Effector CD8-positive, alpha-beta T cell (primary cell): ENCODE data around the gene POLR2J.
"Not testable (repeated sequence)": the region's sequence is repeated elsewhere in the genome, so short reads cannot be mapped to it uniquely, and the experiment has no call there.

Experiments
- DNase-seq: peaks from one replicate; lab custom pipeline; 2025; lab: John Stamatoyannopoulos, UW

POLR2J gene

GRCh38 chr7:102494473-102495149, 15.9 kb upstream of the POLR2J start:
- not testable (repeated sequence) for DNase-seq

GRCh38 chr7:102494026-102494425, 15.3 kb upstream of the POLR2J start:
- not testable (repeated sequence) for DNase-seq

GRCh38 chr7:102493220-102493935, 14.7 kb upstream of the POLR2J start:
- DNase-seq, result not testable (repeated sequence)

- not testable (repeated sequence) for DNase-seq
Measured at GRCh38 chr7:102490529-102491075, 11.9 kb upstream of the POLR2J start.

- DNase-seq, result not testable (repeated sequence)
Measured at GRCh38 chr7:102484317-102484716, 5.6 kb upstream of the POLR2J start.

GRCh38 chr7:102481962-102482361, 3.2 kb upstream of the POLR2J start:
- not testable (repeated sequence) for DNase-seq

GRCh38 chr7:102479982-102480637, 1.4 kb upstream of the POLR2J start:
- DNase-seq, result not testable (repeated sequence)

- not testable (repeated sequence) for DNase-seq
Measured at GRCh38 chr7:102479209-102479584, 475 bp upstream of the POLR2J start.

- not testable (repeated sequence) for DNase-seq
Measured at GRCh38 chr7:102474736-102475435, 3.8 kb downstream of the POLR2J start.

GRCh38 chr7:102474116-102474515, 4.6 kb downstream of the POLR2J start:
- DNase-seq, result not testable (repeated sequence)

GRCh38 chr7:102473271-102473991, 5.3 kb downstream of the POLR2J start:
- DNase-seq, result no peak

GRCh38 chr7:102472126-102473041, 6.3 kb downstream of the POLR2J start:
- DNase-seq, result no peak

GRCh38 chr7:102471791-102472125, 7.0 kb downstream of the POLR2J start:
- no peak for DNase-seq

- DNase-seq, result no peak
Measured at GRCh38 chr7:102469972-102470825, 8.5 kb downstream of the POLR2J start.

- DNase-seq, result no peak
Measured at GRCh38 chr7:102469351-102469971, 9.3 kb downstream of the POLR2J start.

- DNase-seq, result no peak
Measured at GRCh38 chr7:102468478-102469350, 10.0 kb downstream of the POLR2J start.

- DNase-seq, result no peak
Measured at GRCh38 chr7:102467581-102468477, 10.9 kb downstream of the POLR2J start.
